ENCODE data around the gene HOXC5.

DNA sequence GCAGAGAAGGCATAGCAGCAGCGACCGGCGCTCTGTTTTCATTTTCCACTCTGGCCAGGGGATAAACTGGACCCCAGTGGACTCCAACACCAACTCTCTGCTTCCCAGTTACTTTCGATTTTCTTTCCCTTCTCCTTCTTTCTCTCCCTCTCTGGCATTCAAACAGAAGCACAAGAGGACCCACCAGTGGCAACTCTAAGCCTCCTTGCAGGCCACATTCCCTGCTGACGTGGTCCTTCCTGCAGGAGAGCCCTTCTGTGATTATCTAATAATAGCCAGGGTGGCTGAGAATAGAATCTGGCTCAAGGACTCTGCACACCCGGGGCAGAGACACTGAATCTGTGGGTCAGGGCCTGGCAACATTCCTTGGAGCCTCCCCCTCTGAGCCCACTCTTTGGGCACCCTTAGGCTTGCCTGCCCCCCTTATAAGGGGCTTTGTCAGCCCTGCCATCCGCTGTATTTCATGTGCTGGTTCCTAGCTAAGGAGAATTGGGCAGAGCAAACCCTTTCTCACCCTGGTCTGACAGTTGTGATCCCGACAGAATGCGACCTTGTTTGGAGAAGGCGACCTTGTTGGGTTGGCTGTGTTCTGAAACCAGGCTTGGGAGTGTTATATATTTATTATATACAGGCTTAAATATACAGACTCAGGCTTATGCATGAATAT lies 12.8 kb upstream of the HOXC5 start:
- TF ChIP-seq, protein P1, sequence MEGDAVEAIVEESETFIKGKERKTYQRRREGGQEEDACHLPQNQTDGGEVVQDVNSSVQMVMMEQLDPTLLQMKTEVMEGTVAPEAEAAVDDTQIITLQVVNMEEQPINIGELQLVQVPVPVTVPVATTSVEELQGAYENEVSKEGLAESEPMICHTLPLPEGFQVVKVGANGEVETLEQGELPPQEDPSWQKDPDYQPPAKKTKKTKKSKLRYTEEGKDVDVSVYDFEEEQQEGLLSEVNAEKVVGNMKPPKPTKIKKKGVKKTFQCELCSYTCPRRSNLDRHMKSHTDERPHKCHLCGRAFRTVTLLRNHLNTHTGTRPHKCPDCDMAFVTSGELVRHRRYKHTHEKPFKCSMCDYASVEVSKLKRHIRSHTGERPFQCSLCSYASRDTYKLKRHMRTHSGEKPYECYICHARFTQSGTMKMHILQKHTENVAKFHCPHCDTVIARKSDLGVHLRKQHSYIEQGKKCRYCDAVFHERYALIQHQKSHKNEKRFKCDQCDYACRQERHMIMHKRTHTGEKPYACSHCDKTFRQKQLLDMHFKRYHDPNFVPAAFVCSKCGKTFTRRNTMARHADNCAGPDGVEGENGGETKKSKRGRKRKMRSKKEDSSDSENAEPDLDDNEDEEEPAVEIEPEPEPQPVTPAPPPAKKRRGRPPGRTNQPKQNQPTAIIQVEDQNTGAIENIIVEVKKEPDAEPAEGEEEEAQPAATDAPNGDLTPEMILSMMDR (IDR thresholded peaks at IDR 0.05): no peak
- TF ChIP-seq POLR2AphosphoS5 (IDR thresholded peaks at IDR 0.05; ENCODE audit: low read depth, low read length): peak; percentile 22; the same call in 1 of the 2 replicates

All from Panc1 (cell line).